C1 segment of cervical spinal cord (tissue), 14 donors: ENCODE data around the gene PLEKHA8.

Experiments used
- DNase-seq, 14 donors: peaks; one replicate each; lab custom pipeline; 2025; lab: John Stamatoyannopoulos, UW

Gene PLEKHA8

DNA sequence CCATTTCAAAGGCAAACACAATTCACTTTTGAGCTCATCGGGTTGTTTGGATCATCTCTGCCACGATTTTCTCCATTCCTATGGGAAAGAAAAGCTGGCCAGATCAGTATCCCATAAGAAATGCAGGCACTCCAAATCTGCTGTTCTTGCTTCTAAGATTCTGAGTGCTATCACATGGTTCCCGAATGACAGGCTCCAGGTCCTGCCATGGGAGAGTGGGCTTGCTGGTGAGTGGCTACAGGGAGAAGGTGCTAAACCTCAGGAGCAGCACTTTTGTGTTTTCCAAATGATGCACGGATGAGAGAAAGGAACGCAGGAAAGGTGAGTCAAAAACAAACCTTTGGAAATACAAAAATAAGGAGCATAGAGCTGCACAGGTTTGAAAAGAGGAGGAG lies 138.6 kb downstream of the PLEKHA8 start:
- DNase-seq: no peak

DNA sequence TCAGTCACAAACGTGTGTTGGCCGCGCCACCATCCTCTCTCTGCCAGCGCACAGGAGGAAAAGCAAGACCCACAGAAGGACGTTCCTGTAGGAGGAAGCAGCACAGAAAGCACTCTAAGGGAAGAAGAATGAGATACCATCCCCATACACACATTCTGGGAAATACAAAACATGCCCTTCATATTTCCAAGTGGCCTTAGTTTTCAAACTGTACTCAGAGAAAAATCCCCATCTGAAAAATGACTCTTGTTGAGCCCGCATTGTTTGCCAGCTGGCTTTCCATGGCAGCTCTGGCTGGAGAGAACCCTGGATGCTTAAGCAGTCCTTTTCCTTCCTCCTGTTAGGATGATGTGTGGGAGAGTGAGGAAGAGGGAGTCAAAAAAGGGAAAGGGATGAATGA lies 139.7 kb downstream of the PLEKHA8 start:
- DNase-seq: no peak

DNA sequence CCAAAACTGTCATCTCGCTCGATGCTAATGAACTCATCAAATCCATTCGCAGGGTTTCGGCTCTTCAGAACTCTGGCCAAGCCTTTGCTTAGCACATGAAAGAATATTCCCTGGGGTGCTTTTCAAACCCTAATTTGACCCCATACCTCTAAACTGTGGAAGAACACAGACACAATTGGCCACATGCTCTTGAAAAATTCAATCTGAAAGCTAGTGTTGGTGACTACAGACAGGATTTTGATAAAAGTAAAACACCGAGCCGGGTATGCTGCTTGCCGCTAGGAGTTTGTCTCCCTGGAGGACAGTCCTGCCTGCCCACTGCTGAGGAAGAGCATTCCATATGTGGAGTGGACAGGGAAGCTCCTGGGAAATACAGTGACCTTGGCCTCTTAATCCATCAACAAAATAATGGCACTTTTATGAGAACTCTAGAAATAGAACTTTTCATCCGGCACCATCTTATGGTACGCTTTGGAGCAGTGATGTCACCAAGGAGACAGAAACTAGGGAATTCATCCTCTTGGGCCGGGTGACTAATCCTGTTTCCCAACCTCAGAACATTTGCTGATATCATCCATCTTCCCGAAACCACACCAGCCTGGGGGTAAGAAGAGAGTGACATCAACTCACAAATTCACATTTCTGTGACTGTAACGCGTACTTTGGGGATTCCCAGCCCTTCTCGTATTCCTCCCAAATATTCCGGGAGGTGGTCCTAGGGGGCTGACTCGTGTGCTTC lies 140.8 kb downstream of the PLEKHA8 start:
- DNase-seq: peak in 1 of 14 donors; percentile 34

DNA sequence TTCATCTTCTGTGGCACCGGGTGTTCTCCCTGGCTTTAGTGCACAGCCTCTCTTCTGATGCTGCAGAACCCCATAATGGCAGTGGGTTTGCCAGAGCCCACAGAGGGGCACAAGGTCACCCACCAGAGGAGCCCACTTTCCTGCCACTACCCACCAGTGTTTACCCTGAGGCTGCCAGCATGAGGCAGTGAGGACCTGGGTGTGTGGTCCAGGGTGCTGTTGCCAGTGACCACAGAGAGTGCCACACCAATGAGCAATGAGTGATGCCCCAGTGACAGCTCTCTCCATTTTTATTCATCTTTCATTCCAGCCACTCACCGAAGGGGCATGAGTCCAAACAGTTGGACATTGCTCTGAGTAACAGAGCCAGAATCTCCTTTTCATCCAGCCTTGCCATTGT lies 141.4 kb downstream of the PLEKHA8 start:
- DNase-seq: no peak

DNA sequence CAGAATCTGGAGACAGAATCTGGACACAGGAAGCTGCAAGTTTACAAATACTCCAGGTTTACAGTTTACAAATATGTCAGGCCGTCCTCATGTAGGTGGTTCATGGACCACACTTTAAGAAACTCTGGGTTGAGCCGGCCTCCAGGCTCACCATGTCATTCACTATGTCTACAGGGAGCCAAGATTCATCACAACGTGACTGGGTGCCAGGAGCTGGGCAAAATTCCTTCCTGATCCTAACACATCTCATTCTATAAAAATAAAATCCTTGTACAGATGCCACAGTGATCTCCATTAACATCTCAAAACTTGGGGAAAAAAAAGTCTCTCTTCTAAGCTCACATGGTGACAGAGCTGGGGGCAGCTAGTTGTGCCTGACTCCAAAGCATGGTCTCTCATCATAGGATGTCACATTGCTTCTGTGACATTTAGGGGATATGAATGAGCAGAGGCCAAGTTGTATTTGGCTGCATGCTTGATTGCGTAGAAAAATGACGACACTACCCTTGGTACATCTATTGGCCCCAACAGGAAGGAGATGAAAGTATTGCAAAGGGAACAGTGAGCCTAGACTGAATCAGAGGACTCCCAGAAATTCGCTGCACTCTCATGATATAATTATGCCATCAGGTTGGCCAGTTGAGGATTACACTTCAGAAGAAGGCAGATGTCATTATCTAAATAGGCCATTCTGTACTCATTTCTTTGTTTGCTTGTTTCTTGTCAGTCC lies 142.4 kb downstream of the PLEKHA8 start:
- no peak for DNase-seq

DNA sequence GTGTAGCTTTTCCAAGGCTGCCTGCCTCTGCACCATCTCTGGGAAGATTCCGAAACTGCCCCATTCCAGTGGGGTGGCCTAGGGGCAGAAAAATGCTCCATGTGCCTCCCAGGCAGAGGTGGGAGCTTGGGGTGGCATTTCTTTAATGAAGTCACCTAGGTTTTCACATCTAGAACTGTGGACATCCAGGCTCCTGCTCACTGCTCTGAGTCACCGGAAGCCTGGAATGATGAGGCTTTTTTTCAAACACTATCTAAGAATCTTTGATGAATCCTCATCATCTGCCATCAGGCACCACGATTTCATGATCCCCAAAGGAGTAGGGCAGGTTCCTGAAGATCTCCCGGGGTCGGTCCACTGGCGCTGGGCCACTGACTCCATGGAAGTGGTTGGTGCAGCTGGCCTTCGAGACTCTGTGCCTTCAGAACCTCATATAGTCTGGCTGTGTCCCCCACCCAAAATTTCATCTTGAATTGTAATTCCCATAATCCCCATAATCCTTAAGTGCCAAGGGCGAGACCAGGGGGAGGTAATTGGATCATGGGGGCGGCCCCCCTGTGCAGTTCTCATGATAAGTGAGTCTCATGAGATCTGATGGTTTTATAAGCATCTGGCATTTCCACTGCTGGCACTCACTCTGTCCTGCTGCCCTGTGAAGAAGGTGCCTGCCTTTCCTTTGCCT lies 143.7 kb downstream of the PLEKHA8 start:
- DNase-seq: no peak

DNA sequence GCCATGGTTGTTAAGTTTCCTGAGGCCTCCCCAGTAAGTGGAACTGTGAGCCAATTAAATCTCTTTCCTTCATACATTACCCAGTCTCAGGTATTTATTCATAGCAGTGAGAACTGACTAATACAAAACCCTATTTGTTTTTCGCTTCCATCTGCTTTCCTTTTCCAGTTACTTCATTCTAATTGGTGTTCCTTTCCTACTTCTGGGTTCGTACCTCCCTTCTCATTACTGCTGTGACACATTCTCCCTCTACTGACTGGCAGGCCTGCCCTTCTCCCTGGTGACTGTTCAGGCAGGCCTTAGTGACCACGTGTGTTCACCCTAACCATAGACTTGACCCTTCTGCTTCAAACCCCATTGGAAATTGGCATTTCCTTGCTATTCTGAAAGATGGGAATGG lies 144.2 kb downstream of the PLEKHA8 start:
- peak in 1 of 14 donors; percentile 70 for DNase-seq

DNA sequence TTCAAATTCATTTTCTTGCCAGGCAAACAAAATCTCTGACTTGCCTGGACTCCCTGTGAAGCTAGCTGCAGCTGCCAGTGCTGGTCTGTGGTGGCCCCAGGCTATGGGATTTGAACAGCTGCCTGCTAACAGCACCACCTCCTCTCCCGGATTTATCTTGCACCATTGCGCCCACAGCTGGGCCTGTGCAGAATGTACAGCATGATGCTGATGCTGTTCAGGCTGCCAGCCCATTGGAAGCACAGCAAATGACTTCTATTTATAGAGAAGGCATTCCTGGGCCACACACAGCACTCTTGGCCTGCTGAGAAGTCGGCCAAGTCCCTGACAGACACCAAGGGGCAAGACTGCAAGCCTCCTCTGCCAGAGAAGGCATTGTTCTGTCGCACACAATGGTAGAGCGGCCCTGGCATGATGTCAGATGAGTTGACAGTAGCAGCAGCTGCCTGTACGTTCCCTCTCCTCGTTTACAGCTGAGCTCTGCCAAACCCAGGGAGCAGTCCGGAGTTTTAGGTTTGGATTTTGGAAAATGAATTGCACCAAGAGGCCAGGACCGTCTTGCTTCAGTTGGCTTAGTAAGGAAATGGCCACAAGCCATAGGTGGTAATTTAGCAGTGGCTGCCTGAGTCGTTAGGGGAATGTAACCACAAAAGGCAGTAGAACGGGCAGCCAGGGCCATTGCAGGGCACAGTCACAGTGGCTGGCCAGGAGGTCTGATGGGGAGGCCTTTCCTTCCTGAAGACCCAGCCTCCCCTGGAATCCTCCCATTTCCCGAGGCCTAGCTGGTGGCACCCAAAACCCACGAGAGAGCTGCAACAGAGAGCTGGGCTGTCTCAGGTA lies 145.1 kb downstream of the PLEKHA8 start:
- peak in 13 of 14 donors; percentile 54 to 96 (median 85) for DNase-seq

DNA sequence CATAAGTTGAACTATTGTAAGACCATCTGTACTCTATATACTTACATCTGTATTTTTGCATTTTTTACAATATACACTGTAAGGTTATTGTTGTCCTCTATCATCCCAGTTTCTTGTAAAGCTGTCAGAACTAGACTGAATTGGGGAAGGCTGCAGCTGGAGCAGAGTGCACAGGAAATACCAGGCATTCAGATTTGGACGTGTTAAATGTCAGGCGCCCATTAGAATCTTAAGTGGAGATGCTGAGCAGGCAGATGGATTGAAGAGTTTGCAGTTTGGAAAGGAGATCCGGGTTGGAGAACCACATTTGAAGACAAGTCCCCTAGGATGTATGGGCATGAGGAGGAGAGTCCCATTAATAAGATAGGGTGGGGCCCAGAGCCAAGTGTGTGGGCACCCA lies 147.0 kb downstream of the PLEKHA8 start:
- no peak for DNase-seq

DNA sequence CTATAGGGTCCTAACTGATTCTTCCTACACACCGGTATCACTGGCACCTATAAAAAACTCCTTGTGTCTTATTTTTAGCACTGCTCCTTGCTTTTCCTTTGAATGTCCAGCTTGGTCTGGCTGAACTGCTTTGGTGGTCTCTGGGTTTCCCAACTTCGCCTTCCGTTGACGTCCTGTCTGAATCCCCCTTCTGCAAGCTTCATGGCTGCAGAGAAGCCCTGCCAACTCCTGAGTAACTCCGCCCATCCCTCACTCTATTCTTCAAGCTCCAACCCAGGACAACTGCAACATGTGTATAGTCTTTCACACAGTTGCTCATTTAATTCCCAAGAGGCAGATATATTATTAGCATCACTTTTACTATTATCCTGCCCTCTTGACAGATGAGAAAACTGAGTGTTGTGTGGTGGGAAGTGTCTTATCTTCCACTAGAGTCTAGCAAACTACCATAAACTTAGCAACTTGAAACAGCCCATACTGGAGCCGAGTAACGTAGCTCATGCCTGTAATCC lies 147.5 kb downstream of the PLEKHA8 start:
- DNase-seq: no peak

DNA sequence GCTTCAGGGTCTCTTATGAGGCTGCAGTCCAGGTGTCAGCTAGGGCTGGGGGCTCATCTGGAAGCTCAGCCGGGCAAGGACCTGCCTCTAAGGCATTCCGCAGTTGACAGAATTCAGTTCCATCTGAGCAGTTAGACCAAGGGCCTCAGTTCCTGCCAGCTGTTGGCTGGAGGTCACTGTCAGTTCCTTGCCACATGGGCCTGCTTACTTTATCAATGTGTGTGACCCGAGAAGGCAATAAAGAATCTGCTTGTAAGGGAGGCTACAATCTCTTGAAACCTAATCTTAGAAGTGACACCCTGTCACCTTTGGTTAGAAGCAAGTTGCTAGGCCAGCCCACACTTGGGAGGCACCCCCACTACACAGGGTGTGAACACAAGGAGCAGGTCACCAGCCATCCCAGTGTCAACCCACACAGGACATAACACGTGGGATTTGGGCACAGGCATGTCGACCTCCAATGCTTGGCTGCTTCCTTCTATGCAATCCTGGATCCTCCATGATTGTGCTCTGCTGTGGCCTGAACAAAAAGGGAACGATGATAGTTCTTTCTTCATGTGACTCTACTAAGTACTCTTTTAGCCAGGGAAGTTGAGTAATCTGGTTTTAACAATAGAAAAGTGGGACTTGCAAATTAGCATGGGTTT lies 148.4 kb downstream of the PLEKHA8 start:
- no peak for DNase-seq

DNA sequence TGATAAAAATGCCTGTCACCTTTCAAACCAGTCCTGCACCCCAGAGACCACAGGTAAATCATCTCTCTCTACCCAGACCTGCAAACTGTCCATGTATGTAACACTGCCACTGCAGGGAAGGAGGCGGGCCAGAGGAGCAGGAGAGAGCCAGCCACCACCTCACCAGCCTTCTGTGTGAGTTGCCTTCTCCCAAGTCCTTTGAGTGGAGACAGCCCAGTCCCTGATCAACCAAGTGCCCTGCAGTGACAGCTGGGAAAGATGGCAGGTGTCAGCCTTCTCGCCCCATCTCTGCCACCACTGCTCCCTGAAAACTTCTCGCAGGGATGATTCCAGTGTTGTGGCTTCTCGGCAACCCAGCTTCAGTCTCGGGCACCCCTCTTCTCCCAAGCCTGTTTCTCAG lies 149.0 kb downstream of the PLEKHA8 start:
- no peak for DNase-seq

DNA sequence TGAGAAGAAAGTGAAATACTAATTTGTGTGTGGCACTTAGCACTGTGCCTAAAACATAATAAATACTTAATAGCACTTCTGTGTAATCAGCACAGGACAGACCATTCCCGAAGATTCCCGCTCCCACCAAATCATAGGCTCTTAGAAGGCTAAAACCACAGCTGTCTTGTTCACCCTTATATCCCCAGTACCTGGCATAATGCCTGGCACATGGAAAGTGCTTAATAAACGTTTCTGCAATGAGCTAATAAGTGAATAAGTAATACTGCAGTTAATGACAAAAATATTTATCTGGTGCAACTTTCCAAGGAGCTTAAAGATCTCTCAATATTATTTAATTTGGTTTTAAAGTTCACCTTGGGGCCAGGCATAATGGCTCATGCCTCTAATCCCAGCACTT lies 149.8 kb downstream of the PLEKHA8 start:
- DNase-seq: no peak

DNA sequence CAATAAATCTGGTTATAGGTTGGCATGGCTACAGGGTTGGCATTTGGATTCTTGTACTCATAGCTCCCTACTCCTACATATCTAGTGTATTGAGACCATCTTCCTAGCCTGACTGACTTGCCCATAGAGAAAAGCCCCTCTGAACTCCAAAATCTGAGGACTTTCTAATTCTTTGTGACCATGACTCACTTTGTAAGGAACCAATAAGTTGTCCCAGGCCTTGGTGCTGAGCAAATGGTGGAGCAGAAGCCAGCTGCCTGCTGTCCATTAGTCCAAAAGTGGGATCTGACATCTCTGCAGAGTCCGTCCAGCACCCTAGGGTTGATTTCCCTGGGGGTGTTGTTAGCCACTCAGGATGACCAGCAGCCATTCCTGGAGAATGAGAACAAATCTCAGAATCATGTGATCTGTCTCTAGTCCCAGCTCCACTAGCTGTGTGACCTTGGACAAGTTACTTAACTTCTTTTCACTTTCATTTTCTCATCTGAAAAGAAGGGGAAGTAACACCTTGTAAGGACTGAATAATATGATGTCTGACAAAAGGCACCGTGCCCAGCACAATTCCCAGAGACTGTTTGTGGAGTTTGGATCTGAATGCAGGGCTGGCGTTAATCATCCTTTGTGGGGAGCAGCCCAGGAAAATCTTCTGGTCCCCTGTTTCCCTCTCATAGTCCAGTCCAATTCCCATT lies 150.7 kb downstream of the PLEKHA8 start:
- no peak for DNase-seq
